Activated CD8-positive, alpha-beta memory T cell treated with anti-CD3 and anti-CD28 coated beads for 48 hours (primary cell): Measurements from ENCODE around the gene SH3RF1.

ENCODE experiments used
- DNase-seq, 3 experiments: peaks; one replicate each; pipeline ENCODE4 v3.0.0-alpha.2; 2020; ENCODE audit warnings: low read depth in 2 of 3, low spot score in 2 of 3

The SH3RF1 gene

DNA sequence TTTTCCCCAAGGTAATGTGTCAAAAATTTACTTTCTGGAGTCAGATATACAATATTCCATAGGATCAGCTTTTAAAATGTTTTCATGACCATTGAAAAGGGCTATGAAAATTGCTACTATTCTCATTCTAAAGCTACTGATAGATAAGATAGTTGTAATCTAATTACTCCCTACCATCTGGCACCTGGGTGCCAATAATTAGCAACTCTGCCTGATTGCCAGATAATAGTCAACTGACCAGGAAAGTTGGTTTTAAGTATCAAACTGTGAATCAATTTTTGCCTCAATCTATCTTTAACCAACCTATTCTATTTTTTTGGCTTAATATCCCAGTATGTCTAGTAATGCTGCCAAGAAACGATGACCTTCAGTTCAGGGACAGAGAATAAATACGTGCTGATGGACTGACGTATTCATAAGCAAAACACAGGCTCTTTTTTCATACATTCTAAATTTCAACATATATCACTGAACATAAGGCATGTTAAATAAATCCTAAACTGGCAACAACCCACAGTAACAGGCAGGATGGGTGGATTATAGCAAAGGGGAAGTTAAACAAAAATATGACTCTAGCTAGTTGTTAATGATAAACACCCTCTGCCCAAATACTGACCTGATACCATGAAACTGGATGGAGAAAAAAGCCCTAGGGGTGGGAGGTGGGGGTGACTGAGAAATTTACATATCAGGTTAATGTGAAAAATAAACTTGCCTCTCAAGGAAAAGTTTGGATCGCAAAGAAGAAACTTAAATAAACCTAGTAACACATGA is 18.2 kb downstream of the SH3RF1 start:
- DNase-seq, result no peak

DNA sequence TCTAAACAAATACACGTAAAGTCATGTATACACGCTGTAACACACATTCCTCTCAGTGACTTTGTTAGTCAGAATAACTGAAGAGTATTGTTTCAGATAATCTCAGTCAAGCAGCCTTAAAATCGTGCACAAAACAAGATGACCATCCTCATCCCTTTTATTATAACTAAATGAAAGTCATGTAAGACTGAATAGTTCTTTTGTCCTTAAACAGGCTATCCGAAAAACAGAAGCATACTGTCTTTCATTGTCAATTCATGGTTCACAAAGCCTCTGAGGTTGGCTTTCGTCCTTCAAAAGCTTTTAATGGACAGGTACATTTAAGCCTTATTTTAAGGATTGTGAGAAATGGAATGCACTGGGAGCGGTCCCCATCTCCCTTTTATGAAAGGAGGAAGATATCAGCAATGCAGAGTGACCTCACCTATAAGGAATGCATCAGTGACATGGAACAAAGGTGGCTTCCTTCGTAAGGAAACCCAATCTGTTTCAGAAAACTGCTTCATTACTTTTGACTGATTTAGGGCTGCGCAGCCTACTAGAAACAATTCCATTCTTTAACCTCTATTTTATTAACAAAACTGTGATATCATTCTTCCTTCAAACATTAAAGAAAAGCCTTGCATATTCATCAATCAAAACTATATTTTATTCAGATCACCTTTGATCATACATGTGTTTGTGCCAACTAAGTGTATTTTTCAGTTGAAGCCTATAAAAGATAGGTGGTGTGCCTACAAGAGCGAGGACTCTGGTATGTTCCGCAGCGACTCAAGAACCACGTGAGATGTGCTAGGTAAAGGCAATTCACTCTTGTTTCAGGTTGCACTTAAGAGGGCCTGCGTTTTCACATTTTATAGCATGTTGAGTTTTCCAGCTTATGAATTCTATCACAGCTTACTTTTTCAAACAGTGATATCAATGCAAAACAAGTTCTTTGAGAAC is 19.2 kb downstream of the SH3RF1 start:
- no peak for DNase-seq

DNA sequence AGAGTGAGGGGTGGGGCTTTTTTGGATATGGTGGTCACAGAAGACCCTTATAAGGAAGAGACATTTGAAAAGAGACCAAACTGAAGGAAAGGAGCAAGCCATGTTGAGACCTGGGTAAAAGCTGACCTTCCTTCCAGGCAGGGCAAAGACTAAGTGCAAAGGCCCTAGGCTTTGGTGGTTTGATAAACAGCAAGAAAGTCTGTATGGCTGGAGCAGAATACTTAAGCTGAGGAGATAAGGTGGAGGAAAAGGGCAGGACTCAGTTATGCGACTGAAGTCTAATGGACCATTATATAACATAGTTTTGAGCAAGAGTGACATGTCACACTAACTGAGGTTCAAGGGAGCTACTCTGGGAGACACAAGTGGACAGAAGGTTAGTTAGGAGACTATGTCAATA is 20.0 kb downstream of the SH3RF1 start:
- DNase-seq, result no peak

DNA sequence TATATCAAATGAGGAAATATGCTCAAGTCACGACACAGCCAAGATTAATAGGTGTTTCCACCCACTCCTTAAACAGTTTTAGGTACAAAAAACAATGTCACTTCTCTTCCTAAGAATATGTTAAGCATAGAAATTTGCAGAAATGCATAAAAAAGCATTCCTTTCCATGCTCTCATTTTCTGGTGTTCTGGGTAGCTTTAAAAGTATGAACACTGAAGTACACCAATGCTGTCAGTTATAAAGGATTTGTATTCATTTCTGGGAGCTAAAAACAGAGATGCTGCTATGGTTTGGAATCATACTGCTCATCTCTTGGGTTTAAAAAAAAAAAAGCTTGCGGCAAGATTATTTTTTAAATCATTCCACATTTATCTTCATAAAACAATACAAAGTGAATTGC is 20.8 kb downstream of the SH3RF1 start:
- no peak for DNase-seq

DNA sequence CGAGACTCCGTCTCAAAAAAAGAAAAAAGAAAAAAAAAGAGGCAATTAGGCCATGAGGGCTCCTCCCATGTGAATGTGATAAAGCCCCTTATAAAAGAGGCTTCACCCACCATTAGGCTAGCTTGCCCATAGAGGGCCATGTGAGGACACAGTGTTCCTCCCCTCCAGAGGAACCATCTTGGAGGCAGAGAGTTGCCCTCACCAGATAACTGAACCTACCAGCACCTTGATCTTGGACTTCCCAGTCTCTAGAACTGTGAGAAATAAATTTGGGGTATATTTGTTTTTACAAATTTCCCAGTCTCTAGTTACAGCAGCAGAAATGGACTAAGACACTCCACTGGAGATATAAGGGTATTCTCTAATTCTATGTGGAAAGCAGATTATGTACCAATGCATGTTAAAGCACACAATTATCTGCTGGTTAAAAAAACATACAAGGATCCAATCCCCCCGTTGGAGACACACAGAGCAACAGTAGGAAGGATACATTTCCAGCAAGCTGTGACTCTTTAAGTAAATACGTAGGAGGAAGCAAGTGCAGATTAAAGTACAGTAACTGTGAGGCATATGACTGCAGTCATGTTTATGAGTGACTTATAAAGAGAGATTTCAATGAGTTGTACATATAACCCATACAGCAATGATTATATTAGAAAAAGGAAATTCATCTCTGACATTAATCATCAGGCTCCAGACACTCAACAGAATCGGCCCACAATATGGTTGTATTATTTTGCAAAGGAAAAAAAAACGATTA is 21.4 kb downstream of the SH3RF1 start:
- no peak for DNase-seq

DNA sequence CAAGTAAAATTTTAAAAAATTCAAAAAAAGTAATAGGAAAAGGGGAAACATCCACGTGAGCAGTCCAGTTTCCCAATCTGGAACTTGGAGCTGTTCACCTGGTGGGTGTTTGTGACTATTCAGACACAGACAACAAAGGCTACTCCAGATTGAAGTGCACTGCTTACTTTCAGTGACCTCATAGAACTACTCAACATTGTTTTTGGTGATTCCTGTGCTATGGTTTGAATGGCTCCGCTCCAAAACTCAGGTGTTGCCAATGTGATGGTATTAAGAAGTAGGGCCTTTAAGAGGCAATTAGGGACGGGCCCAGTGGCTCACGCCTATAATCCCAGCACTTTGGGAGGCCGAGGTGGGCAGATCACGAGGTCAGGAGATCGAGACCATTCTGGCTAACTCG is 22.1 kb downstream of the SH3RF1 start:
- no peak for DNase-seq

DNA sequence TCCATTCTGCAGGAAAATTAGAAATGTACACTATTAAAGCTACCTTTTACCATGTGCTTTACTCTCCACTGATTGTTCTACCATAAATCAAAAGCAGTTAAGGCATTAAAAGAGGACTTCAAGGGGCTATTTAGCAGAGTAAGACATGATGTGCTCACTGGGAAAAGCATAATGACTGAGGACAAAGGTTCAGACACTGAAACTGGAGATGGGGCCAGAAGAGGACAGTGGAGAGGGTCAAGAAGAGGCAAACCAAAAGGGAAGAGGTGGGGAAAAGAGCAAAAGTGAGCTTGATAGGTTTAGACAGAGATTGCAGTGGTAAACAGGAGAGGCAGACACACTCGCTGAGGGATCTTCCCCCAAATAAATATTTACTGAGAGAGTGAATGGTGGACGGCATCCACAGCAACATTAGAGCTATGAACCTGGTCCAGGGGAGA is 23.8 kb downstream of the SH3RF1 start:
- DNase-seq, result no peak

DNA sequence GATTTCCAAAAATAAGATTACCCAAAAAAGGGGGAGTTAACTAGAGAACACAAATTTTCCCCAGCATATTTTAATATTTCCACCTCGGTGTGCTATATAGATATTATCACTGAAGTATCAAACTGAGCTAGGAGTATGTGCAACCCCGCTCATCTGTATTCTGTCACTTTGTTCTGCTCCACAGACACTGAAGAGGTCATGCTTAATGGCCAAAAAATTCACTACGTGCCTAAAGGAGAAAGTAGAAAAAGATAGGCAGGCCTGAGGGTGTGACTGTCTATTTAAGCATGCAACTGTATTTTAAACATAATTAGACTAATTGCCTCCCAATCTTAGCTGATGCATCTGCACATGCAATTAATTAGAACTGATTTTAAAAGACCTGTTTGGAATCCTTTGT is 24.5 kb downstream of the SH3RF1 start:
- no peak for DNase-seq

DNA sequence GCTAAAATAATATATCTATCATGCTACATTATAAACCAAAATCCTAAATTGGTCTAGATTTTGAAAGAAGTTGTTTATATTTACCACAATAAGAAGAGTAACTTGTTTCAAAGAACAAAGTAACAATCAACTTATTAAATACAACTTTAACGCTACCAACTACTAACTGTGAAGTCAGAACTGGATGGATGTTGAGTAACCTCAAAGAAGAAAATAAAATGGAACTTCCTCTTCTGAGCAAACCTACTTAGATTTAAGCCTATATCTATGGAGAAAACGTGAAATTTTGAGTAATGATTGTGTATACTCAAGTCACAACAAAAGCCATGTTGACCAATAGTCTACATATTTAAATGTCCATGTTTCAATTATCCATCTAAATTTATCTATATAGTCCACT is 25.7 kb downstream of the SH3RF1 start:
- DNase-seq, result no peak

DNA sequence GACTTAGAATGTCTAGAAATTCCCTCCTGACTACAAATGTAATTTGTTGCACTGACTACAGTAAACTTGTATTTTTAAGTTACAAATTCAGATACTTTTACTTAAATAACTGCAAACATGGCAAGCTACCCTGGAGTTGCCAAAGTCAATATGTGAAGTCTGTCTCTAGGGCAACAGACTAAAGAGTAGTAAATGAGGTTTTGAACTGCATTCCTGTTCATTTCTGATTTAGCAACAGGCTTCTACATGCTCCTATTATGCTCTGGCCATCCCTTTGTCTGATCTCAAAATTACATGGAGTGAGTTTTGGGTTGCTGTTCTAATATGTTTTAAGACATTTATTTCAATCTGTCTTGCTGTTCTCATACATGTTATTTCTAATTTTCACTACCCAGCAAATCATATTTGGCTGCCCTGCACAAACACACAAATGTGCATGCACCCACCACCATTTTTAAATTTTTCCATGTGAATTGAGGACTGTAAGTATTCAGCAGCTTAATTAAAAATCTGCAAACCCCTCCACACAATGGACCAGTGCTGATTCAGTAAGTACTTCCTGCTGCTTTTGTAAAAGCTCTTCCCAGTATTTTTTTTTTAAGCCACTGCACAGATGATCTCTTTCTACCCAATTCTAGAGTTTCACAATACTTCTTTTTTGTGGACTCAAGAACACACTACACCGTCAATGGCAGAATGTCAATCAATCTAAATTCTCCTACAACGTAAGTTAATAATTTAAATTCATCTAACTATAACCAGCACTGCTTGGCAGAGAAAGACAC is 26.7 kb downstream of the SH3RF1 start:
- DNase-seq, result no peak

DNA sequence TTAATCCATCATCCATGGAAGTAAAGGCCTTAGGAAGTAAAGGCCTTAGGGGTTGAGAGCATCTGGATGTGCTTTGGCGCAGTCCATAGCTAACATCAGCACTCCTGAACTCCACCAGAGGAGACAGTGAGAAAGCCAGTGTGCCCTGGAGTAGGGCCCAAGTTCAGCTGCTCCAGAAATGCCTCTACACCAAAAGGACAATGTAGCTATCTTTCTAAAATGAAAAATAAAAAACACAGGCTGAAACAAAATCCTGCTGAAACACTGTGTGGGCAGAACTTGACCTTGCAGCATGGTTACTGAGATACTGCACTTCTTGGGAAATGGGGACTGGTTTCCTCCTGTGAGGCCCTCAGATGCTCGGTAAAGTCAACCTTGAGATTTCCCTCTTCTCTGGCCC is 29.3 kb downstream of the SH3RF1 start:
- DNase-seq, result no peak

DNA sequence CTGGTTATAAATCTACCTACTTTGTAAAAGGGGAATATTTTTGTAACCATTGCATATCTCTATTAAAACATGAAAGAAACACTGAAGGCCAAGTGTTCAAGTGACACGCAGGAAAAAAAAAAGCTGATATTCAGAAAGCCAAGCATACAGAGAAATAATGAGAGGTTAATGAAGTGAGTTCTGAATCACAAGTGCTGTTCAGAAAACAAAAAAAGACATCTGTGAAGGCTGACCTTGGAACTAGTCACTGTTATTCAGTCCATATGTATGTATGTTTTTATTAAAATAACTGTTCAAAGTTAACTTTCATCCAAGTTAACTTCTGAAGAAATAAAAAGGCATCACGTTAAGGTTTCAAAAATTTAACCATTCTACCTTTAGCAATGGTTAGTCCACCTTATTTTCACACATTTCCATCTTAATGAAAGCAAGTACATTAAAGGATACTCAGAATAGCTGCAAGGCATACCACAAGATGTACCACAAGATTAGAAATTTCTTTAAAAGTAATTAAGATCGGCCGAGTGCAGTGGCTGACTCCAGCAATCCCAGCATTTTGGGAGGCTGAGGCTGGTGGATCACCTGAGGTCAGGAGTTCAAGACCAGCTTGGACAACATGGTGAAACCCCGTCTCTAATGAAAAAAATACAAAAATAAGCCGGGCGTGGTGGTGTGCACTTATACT is 31.4 kb downstream of the SH3RF1 start:
- no peak for DNase-seq

DNA sequence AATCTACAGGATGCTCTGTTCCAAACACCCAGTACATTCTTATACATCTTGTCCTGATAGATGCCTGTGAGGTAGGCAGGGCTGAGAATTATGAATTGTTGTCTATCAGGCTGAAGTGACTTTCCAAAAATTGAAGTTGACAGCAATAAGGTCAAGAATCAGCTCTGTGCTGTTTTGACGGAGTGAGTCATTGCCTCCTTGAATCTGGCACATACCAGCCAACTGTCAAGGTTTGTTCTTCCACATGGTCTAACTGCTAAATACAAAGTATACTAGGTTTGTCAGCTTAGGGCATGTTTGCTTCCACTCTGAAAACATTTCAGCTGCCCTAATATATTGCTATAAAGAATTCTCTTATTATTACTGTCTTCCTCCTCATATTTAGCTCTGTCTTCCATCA is 32.3 kb downstream of the SH3RF1 start:
- no peak for DNase-seq

DNA sequence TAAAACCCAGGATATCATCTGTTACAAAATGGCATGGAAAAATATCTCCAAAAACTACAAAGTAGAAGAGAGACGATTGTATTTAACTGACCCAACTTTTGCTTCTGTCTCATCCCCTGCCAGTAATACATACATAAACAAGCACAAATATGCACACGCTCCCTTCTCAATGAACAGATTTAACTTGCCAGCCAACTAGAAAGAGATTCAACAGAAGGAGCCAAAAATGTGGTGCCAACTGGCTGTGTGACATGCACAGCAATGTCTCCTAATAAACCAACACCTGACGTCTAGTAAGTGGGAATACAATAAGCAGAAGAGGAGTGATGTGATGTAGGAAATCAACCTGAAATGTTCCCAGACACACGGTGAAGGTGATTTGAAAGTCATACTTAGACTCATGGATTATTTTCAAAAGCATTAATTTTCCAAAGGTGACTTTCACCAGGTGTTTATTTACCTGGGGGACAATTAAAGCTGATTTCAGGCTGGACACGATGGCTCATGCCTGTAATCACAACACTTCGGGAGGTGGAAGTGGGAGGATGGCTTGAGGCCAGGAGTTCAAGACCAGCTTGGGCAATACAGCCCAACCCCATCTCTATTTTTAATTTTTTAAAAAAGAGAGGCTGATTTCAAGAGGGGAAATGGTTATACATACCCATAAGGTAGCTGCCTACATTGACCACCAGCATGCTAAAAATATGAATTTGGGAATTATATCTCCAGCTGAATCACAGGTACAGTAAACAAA is 33.7 kb downstream of the SH3RF1 start:
- DNase-seq, result no peak

DNA sequence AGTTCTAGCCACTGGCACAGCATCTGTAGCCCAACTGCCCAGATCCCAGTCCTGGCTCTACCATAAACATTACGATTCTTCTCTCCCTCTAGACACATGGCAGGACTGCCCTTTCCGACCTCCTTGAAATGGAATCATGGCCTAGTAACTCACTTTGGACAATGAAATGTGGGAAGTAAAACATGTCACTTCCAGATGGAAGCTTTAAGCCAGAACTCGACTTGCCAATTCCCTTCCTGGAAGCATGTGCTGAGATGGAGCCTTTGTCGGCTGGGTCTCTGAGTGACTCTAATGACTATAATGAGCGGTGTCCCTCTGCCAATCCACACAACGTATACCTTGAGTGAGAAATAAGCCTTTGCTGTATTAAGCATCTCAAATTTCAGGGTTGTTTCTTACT is 34.7 kb downstream of the SH3RF1 start:
- no peak for DNase-seq

DNA sequence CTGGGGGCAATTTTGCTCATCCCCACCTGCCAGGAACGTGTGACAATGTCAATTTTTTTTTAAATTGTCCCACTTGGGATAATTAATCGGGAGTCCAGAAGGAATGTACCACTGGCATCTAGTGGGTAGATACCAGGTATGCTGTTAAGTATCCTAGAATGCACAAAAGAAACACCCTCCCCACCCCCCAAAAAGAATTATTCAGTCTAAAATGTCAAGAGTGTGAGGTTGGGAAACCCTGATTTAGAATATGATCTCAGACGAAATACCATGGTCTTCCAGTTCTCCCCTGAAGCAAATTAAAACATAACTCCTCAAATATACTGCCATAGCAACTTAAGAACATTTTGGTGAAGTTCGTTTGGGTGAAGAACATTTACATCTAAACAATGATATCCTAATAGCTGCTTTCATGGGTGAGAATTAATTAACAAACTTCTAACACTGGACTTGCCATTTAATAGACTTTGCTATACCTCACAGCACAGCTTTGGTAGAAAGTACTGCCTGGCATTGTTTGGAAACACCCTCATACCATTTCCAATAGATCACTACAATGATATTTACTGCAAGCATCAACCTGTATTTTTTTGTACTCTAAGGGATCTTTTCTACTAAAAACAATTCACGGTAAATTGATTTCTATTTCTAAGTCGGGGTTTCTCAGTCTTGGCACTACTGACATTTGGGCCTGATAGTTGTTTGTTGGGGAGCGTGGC is 36.5 kb downstream of the SH3RF1 start:
- no peak for DNase-seq

DNA sequence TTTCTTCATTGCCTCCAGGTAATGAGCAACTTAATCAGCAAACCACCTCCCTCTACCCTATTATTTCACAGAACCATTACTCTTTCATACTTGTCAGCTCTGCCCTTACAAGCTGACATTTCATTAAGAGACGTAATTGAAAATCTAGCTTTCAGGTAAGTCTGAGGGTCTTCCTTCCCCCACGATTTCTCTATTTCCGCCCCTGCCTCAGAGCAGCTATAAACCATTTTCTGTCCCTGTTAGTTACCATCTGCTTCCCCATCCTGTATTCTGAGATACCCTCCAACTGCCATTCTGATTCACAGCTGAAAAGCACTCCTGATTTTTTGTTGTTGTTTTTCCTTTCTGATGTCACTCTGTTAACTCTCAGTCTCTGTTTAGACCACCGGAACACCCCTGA is 37.1 kb downstream of the SH3RF1 start:
- no peak for DNase-seq

DNA sequence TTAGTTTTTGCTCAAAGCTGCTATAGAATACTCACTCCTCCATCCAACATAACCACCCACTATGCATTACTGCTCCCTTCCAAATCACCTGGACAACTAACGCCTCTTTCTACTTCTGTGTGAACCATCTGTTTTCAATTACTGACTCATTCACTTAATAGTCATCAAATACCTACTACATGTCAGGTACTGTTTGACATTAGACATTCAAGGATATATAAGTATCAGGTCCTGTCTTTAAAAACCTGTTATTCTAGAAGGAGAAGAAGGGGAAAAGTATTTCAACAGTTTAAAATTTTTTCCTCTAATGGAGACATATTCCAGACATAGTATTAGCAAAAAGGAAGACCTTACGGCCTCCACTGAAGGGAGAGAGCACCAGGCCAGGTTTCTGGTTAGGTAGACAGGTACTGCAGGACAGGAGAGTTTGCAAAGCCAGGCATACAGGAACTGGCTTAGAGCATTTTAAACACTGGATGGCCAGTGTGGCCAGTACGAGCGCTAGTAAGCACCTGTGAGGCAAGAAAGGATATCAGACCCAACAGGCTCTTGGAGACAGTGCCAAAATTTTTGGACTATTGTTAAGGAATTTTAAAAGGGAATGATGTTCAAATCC is 39.0 kb downstream of the SH3RF1 start:
- DNase-seq, result no peak
